Fibroblast of villous mesenchyme (primary cell): Measurements from ENCODE around the gene BANK1. TPM values are rescaled to one million over a fixed set of nuclear protein-coding genes. Genes with fewer than 3 reads are reported as not detected.

Experiments used
- DNase-seq: peaks from one replicate; pipeline ENCODE4 v3.0.0-alpha.2; 2010; ENCODE audit warnings: low read depth
- H3K4me3 ChIP-seq: 2 replicates; pipeline ENCODE4 v1.5.1; 2011; ENCODE audit warnings: low read depth, mild to moderate bottlenecking, low read length
- total RNA-seq: library from RNA; depleted of rRNA; stranded (reverse); fragments of >200 nt; gene quantifications from 2 replicates; pipeline ENCODE4 v1.2.3, GENCODE V29; 2012
- TF ChIP-seq, protein P1 (sequence below): IDR thresholded peaks from 2 replicates; pipeline ENCODE4 v1.5.1; 2012; ENCODE audit warnings: low read depth, mild to moderate bottlenecking, low read length; ENCODE audit not compliant: insufficient read depth

Gene BANK1
- total RNA-seq, 1 donor, result 0.86 TPM

DNA sequence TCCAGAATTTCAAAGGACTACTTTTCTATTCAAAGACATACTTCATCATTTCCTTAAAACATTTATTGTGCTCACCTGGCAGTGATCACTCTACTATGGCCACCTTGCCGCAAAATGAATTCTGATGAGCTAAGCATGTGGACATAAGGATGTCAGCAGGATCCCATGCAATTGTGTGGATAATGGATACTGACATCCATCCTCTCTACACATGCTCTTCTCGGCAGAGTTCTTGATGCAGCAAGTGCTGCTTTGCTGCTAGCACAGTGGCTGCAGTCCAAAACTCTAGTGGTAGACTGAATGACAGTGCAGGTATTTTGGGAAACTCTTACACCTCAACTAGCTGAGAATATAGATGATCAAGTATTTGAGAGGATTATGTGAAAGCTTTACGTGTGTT lies 168.0 kb downstream of the BANK1 start:
- no peak overlapping the region for H3K4me3 ChIP-seq

DNA sequence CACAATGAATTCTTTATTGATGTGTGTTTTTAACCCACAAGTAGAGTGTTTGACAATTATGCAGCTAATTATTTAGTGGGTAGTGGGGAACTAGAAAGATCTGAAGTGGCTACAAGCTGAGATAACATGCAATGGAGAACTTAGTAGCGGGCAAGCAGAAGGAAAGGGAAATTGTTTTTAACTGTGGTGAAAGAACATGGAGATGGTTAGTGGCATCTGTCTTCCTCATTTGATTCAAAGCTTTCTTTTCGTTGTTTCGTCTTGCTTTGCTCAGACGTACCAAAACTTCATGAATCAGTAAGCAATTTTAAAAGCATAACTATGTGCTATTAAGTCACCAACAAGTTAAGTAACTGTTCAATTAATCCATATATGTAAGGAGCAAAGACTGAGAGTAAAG lies 169.9 kb downstream of the BANK1 start:
- TF ChIP-seq, protein P1, sequence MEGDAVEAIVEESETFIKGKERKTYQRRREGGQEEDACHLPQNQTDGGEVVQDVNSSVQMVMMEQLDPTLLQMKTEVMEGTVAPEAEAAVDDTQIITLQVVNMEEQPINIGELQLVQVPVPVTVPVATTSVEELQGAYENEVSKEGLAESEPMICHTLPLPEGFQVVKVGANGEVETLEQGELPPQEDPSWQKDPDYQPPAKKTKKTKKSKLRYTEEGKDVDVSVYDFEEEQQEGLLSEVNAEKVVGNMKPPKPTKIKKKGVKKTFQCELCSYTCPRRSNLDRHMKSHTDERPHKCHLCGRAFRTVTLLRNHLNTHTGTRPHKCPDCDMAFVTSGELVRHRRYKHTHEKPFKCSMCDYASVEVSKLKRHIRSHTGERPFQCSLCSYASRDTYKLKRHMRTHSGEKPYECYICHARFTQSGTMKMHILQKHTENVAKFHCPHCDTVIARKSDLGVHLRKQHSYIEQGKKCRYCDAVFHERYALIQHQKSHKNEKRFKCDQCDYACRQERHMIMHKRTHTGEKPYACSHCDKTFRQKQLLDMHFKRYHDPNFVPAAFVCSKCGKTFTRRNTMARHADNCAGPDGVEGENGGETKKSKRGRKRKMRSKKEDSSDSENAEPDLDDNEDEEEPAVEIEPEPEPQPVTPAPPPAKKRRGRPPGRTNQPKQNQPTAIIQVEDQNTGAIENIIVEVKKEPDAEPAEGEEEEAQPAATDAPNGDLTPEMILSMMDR, result no peak
- H3K4me3 ChIP-seq, result no peak overlapping the region
- no peak for DNase-seq

More for the DNA sequence above, 168.0 kb downstream of the BANK1 start:
- TF ChIP-seq, protein P1, result no peak
- no peak for DNase-seq

GRCh38 chr4:101961144-101961543 lies 170.6 kb downstream of the BANK1 start:
- no peak overlapping the region for H3K4me3 ChIP-seq
- TF ChIP-seq, protein P1, result no peak
- no peak for DNase-seq

DNA sequence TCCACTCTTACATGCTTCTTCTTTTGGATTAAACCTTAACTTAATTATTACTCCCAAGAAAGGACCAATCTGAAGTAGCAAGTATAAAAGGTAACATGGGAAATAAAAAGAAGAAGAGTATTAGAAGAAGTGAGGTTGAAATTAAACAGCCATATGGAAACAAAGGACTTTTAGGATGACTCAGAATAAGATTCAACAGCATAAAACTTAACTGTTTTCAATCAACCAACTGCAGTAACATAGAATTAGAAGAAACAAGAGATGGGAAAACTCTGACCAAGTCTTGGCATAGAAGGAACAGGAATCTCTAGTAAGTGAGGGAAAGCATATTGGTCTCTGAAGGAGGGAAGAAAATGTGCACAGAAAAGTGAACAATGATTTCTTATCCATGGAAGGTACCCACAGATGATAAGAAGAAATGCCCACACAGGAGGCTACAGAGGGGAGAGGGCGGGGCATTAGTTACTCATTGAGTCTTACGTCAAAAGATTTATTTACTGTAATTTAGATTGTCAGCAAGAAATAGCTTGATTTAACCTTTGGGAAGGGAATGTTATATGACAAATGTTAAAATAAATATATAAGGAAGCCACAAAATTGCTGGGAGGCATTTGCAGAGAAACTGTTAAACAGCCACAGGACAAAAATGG lies 177.3 kb downstream of the BANK1 start:
- DNase-seq, result no peak
- no peak overlapping the region for H3K4me3 ChIP-seq
- TF ChIP-seq, protein P1, result no peak

GRCh38 chr4:101968364-101968763 lies 177.8 kb downstream of the BANK1 start:
- no peak overlapping the region for H3K4me3 ChIP-seq
- DNase-seq, result no peak
- TF ChIP-seq, protein P1, result no peak

DNA sequence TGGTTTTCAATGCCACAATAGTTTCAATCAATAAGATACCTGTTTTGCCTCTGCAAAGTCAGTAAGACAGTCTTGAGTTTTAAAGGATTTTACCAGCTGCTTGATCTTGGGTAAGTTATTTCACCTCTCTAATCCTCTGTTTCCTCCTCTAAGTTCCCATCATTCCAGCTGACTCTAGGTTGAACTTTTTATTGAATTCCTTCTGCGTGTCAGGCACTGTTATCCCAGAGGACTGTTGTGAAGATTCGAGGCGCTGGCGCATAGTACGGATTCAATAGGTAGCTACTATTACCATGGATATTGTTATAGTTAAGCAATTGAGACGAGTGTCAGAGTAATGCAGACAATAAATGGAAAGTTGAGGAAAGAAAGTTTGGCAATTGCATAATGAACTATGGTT lies 179.4 kb downstream of the BANK1 start:
- H3K4me3 ChIP-seq, result no peak overlapping the region
- peak; percentile 68 for DNase-seq
- TF ChIP-seq, protein P1, result no peak

DNA sequence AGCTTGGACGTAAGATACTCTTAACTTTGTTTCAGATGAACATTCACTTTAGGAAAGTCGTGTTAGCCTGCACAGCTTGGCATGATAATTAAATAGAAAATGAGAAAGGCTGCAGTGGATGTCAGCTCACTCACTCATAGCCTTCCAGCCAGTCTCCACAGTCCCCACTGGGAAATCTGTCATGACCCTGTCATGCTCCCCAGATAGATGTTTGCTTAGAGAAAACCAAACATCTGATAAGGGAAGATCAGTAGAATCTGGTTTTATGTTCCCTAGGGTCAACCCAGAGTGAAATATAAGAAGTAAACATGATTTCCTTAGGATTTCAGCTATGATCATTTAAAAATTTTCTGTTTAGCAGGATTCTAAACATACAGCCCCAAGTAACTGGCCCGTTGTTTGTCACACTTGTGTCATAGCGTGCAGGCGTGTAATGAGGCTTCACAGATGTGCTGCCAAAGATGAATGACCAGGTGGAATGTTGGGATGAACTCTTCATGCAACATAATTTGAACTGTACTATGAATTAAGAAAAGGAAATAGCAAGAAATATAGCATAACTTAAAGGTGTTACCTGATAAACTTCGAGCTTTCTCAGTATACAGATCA lies 180.1 kb downstream of the BANK1 start:
- H3K4me3 ChIP-seq, result no peak overlapping the region
- TF ChIP-seq, protein P1, result no peak
- DNase-seq, result peak; percentile 26
